Right renal cortex interstitium (tissue), 3 donors: ENCODE results near the gene KIAA1549. TPM values are rescaled to one million over a fixed set of nuclear protein-coding genes. Genes with fewer than 3 reads are reported as not detected.

Experiments used
- DNase-seq, 3 donors: peaks; one replicate each; pipeline ENCODE4 v3.0.0-alpha.2; 2013; ENCODE audit warnings: low read depth in 3 of 3, low spot score in 2 of 3
- polyA plus RNA-seq, 3 donors: library from polyadenylated mRNA; unstranded; fragments of 120-200 nt; gene quantifications; one replicate each; pipeline ENCODE4 v1.2.1, GENCODE V29; 2013; ENCODE audit not compliant: insufficient read length in 3 of 3

The KIAA1549 gene
- polyA plus RNA-seq, 3 donors: 11.9 to 13.6 (median 12.4) TPM

DNA sequence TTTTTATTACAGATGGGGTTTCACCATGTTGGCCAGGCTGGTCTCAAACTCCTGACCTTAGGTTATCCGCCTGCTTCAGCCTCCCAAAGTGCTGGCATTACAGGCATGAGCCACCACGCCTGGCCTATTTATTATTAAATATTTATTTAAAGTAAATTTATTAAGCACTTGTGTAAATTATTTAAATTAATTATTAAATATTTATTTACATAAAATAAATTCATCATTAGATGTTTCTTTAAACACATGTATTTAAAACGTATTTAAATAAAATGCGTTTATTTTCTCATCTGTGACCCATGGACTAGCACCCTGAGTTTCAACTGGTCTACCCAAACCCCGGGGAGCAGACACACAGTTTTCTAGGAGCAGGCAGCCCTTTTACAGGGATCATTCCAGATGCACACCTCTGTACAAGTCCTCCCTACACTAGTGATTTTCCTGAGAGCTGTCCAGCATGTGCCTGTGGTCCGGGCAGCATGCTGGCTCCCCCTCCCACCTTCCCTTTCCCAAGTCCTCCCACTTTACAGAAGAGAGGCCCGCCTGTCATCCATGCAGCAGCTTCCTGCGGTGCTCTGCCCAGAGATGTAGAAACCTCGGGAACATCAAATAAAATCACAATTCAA is 94.0 kb downstream of the KIAA1549 start:
- no peak for DNase-seq

DNA sequence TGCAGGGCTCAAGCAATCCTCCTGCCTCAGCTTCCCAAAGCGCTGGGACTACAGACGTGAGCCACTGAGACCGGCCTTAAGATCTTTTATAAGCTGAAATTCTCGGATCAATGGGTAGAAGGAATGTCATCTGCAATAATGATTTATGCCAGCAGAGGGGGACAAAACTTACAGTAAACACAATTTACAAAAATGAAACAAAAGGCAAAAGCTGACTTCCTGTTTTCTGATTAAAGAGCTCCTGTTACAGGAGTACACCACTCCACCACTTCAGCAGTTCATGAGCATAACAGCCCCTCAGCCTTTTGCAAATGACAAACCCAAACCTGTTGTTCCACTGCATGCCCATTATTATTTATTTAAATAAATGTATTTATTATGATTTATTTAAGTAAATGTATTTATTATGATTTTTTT is 94.7 kb downstream of the KIAA1549 start:
- peak in 2 of 3 donors; percentile 50 to 61 for DNase-seq

DNA sequence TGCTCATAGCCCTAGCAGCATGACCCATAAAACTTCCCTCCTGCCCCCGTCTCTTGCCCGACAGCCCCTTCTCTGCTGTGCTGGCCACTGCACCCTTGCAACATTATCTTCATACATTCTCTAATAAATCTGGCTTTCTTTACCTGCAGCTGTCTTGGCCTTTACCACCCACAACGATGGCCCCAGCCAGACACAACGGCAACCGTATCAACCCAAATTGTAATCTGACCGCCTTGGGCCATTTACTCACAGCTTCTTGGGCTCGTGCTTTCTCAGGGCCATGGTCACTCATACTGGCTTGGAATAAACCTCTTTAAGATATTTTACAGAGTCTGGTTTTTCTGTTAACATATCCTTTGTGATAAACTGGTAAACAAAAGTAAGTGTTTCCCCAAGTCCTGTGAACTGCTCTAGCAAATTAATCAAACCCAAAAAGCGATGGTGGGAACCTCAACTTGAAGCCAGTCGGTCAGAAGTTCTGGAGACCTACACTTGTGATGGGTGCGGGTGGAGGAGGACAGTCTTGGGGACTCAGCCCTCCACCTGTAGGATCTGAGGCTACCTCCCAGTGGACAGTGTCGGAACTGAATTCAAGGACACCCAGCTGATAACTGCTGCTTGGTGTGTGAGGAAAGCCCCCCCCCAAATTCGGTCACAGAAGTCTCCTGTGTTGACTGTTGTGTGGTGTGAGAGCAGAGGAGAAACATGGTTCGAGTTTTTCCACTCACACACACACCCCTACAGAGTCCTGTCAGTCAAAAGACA is 95.6 kb downstream of the KIAA1549 start:
- no peak for DNase-seq

DNA sequence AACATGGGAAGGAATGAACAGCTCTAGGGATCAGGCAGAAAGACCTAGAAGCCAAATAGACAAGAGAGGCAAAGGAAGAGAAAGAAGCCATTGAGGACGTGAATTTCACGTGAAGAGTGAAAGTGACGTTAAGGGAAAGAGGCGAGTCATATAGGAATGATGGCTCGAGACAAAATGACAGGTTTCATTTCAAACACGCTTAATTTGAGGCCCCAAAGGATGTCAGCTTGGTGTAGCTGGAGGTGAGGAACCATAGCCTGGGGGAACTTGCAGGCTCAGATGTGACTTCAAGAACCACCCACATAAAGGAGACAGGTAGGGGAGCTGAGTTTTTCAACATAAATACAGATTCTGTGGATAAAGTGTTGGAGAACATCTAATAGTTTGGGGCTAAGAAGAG is 98.9 kb downstream of the KIAA1549 start:
- no peak for DNase-seq

DNA sequence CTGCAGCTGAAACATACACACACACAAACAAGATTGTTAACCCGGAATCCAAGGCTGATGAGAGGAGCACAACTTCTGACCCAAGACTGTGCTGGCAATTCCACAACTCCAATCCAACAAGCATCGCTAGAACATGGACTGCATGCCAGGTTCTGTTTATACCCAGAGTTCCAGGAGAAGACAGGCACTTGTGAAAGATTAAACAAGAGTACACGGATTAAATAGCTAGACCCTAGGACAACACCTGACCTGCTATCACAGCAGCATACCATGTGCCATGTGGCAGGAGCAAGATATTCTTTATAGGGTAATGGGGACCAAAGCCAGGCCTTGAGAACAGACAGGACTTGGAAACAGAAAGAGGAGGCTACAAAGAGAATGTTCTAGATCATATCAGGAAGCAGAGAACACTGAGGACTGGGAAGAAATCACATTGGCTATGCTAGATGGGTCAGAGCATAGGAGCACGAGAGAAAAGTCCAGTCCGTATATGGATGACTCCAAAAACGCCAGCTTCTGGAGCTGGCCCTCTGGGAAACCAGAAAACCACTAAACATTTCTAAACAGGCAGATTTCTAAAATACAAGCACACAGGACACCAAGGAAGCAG is 99.5 kb downstream of the KIAA1549 start:
- no peak for DNase-seq

DNA sequence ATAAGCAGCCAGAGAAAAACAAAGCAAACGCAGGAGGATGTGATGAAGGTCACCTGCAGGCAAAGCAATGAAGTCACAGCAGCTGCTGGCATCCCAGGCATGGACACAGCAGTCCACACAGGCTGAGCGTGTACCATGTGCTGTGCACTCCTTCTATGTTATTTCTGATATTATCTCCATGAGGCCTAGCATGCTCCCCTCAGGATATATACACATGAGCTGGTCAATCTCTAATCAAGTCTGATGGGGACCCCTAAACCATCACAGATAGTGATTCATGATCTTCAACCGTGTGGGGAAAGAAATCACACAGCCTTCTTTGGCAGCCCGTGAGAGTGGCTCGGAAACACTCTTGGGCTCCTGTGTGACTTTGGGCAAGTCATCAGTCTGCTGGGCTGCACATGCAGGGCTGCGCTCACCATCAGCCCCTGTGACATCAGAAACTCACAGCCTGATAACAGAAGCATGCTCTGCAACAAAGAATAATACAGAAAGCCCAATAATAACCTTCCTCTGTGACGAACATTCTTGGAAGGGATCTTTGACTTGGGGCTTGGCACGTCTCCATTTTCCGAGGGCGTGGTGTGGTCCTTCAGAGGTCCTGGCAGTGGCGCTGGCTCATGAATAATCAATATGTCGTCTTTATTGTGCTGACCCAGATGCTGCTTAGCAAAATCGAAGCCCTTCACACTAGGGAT is 100.2 kb downstream of the KIAA1549 start:
- DNase-seq: no peak

DNA sequence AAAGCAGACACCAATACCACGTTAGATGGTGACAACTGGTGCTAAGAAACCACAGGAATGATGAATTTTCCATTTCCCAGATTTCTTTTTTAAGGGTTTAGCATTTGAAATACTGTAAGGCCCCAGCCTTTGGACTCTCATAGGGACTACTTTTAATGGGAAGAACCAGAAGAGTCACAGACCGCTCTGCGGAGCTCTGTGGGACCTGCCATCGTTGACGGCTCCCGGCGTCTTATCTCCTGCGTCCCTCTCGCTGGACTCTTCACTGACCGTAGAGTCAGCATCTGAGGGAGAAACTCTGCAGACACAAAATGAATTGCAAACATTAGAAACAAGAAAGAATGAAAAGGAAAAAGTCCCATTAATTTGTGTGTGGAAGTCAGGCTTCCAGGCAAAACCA is 101.8 kb downstream of the KIAA1549 start:
- DNase-seq: no peak

DNA sequence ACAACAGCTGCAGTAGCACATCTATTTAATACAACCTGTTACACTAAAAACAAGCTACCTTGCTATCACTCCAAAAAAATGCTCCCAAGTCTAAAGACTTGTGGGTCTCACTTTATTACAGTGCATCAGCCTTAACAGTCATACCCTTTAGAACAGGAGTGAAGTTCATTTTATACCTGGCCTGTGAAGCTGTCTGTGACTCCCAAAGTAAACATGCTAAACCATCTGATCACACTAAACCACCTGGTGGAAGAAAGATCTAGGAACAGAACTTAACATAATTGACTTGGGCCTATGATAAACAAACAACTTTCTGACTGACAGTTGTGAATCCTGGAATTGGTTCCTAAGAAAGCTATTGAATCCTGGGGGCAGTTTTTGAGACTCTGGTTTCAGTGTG is 102.3 kb downstream of the KIAA1549 start:
- no peak for DNase-seq

DNA sequence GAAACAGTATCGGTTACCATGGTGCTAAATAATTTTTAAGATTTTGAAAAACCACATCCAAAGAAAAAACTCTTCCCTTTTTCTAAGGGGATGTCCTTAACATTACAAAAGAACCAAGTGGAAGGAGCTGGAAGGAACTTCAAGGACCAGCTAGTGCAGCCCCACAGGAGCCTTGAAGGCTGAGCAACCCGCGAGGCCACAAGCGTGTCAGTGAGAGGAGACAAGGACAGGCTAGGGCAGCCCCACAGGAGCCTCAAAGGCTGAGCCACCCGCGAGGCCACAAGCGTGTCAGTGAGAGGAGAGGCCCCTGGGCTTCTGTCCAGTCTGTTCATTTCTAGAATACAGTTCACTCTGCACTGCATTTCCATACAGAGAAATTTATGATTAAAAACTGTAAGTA is 103.1 kb downstream of the KIAA1549 start:
- no peak for DNase-seq

DNA sequence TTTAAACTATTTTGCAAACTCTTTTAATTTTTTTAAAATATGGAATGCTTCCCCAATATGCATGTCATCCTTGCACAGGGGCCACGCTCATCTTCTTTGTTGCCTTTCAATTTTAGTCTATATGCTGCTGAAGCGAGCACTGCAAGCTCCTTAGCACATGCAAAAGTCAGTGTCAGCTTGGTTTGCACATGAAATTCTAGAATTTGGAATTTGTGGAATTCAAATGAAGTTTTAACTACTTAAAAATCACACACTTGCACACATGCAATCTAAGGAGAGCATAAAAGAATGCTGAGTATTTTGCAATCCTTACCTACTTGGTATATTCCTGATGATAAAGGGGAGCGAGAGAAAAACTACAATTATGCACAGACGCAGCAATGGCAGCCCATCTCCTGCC is 104.9 kb downstream of the KIAA1549 start:
- no peak for DNase-seq

DNA sequence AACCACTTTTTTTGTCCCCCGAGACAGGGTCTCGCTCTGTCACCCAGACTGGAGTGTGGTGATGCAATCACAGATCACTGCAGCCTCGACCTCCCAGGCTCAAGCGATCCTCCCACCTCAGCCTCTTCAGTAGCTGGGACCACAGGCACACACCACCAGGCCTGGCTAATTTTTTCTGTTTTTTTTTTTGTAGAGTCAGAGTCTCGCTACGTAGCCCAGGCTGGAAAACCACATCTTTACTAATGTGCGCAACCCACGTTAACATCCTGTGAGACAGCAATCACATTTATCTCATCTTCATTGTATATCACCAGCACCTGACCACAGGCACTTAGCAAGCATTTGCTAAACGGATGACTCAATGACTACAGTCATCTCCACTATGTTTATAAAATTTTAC is 105.4 kb downstream of the KIAA1549 start:
- no peak for DNase-seq

DNA sequence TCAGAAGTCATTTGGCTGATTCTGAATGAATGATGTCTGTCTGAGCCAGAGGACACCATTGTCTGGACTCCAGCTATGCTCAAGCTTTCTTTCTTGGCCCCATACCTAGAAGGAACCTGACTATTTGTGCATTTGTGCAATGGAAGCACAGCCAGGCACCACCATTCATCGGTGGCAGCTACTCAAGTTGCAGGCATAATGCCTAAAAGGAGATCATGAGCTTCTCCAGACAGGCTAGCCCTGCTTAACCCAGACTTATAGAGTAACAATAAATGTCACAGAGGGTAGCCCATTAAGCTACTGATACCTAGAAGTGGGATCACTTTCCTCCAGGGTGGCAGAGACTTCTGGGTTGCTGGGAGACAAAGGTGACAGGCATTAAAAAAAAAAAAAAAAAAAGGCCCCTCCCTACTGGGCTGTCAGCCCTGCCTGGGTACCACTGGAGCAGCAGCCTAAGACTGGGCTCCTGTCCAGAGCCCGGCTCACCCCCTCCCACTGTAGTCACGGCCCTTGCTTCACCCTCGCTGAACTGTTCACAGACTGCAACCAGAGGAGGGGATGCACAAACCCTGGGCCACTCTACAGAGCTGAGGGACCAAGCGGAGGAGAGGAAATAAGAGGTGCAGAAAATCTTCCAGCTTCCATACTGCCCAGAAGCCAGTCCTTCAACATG is 107.8 kb downstream of the KIAA1549 start:
- no peak for DNase-seq

DNA sequence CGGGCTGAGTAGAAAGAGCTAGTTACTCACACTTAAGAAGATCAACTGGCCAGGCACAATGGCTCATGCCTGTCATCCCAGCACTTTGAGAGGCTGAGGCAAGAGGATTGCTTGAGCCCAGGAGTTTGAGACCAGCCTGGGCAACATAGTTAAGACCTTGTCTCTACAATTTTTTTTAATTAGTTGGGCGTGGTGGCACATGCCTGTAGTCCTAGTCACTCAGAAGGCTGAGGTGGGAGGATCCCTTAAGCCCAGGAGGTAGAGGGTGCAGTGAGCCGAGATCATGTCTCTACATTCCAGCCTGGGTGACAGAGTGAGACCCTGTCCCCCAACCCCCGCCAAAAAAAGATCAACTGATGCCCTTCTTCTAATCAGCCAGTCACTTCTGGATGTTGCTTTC is 108.6 kb downstream of the KIAA1549 start:
- DNase-seq: no peak

DNA sequence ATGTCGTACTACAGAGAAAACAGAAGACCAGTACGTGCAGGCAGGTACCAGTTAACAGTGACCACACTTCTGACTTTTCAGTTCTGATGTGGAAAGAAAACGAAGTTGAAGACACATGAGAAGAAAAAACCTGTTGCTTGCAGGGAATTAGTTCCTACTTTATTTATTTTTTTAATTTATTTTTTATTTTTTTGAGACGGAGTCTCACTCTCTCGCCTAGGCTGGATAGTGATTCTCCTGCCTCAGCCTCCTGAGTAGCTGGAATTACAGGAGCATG is 109.4 kb downstream of the KIAA1549 start:
- DNase-seq: no peak

DNA sequence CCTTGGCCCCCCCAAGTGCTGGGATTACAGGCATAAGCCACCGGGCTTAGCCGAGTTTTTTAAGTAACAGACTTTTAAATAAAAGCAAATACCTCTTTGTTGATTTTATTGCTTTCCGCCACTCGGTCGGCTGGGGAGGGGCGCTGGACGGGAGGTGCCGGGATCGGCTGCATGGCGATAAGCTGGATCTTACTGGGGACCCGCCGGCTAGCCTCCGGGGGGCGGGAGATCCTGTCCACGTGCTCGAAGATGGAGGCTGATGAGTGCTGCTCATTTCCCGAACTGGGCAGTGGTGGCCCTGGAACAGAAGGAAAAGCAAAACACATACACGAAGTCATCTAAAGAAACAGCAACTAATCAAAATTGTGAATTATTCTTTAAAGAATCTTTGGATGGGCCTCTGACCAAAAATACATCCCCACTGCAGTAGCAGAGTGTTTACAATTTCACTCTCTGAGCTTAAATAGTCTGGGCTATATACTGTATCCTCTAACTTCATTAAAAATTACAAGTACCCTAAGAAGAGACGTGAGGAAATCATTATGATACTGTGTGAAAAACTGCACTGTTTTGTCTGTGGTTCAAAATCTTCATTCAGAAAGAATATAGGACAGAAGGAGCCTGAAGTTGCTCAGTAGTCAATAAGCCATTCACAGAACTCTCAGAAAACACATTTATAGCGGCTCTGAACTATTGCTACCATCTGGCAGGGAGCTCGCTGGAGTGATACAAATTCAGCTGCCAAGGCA is 110.0 kb downstream of the KIAA1549 start:
- no peak for DNase-seq

DNA sequence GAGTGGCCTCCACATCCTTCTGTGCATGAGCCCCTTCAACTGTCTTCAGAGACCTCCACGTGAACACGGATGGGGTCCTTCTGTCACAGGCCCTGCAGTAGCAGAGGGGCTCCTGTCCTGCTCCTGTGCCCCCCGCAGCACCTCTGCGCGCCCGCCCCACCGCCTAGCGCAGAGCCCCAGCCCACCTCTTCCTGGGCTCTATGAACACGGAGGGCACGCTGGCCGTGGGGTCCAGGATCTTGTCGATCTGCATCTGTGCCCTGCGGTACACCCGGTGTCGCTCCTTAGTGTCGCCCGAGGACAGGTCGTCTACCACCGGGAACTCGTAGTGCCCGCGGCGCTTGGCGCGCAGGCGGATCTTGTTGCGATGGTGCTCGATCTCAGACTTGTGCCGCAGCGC is 111.8 kb downstream of the KIAA1549 start:
- DNase-seq: no peak

DNA sequence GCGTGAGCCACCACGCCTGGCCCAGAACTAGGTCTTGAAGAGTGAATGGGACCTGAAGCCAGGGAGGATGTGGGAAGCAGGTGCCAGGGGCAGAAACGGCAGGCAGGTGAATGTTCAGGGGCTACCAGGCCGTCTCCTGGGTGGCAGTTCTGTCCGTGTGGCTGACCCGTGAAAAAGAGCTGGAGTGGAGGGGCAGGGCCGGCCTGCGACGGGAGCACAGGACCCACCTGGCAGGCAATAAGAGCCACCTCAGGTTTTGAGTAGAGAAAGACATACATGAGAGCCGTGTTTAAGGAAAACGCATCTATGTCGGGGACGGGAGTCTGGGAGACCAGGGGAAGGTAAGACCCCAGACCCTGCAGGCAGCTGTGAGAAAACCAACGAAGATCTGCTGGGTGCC is 112.5 kb downstream of the KIAA1549 start:
- DNase-seq: no peak

DNA sequence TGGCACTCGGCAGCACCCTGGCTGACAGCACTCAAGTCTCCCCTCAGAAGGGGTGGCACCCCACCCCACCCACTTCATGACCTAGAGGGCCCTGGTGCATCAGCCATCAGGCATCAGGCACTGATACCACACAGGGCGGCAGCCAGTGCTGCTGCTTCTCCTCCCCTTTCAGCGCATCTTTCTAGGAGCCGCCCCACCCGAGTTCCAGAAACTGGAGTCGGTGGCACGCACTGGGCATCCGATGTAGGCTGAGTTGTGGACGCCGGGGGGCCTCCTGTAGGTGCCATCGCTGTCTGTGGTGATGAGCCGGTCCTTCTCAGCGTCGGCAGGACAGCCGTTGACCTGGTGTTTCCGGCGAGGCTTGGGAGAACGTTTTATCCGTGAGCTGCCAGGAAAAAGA is 113.4 kb downstream of the KIAA1549 start:
- DNase-seq: no peak

DNA sequence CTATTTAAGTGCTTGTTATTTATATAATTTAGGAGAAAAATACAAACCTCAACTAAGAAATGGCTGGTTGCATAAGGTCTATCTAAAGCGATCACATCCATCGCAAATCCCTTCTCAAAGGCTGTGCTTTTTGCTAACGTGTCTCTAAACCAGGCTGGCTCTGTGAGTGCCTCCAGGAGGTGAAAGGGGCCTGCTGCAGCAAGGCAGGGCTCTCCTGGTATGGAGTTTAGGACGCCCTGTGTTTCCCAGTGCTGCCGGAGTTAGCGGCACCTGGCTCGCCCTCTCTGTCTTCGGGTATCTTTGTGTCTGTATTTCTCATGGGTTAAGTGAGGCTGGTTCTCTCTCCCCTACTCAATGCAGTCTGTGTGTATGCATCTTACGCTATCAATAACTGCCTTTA is 114.8 kb downstream of the KIAA1549 start:
- no peak for DNase-seq

DNA sequence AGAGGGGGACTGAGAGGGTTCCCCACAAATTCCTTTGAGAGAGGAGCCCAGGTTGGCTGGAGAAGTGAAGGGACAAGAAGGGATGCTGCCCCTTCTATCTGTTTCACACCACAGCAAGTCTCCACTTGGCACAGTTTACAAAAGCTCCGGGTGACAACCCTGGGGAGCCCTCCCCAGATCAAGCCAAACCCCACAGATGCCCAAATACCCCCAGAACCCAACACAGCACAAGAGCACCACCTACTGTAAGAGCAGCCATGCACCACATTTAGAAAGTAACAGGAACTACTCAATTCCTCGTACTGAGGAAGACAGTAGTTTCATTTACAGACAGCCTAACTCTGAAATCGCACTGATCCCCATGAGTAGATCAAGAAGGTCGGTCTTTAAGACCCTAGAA is 115.3 kb downstream of the KIAA1549 start:
- DNase-seq: no peak

DNA sequence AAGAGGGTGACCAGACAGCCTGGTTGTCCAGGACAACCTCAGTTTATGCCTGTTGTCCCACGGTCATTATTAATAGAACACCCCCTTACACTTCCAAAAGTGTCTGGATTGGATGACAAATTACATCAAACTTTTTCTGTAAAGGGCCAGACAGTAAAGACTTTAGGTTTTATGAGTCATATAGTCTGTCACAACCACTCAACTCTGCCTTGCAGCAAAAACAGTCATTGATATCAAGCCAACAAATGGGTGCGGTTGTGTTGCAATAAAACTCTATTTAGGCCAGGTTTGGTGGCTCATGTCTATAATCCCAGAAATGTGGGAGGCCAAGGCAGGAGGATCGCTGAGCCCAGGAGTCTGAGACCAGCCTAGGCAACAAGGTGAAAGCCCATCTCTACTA is 116.5 kb downstream of the KIAA1549 start:
- no peak for DNase-seq
